Measurements from ENCODE around the gene TMEM178B. TPM values are rescaled to one million over a fixed set of nuclear protein-coding genes. Genes with fewer than 3 reads are reported as not detected.

Gene TMEM178B
- total RNA-seq, 4 donors from 2014 or later: 7.7 to 49.9 (median 25.9) TPM

DNA sequence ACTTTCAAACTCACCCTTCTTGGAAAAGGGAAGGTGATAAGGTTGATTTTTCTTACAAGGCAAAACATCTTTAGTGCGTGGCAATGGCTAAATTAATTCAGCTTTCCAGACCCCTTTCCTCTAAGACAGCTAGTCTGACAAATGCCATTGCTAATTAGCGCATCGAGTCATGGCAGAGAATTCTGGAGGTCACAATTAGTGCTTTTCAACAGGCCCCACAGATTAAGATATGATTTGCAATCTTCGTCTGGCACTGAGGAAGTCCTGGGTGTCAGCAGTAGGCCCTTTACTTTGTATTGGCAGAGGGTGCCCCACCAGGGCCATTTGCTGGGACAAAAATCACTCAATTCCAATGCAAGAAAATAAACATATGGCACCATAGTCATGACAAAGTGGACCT, 288.1 kb downstream of the TMEM178B start:
- no peak overlapping the region for H3K4me3 ChIP-seq (replicated peaks in 1 of 3)
- no peaks in the 10 kb centered on the region for H3K27me3 ChIP-seq
- TF ChIP-seq, protein P1, sequence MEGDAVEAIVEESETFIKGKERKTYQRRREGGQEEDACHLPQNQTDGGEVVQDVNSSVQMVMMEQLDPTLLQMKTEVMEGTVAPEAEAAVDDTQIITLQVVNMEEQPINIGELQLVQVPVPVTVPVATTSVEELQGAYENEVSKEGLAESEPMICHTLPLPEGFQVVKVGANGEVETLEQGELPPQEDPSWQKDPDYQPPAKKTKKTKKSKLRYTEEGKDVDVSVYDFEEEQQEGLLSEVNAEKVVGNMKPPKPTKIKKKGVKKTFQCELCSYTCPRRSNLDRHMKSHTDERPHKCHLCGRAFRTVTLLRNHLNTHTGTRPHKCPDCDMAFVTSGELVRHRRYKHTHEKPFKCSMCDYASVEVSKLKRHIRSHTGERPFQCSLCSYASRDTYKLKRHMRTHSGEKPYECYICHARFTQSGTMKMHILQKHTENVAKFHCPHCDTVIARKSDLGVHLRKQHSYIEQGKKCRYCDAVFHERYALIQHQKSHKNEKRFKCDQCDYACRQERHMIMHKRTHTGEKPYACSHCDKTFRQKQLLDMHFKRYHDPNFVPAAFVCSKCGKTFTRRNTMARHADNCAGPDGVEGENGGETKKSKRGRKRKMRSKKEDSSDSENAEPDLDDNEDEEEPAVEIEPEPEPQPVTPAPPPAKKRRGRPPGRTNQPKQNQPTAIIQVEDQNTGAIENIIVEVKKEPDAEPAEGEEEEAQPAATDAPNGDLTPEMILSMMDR (IDR thresholded peaks at IDR 0.05): no peak
- no peak for TF ChIP-seq POLR2A (IDR thresholded peaks at IDR 0.05)
- peaks cover 15 to 21% of the 10 kb centered on the region in 2 donors for H3K4me1 ChIP-seq
- intact Hi-C loops (cut with DNase I): no loop called here
- no peaks in the 10 kb centered on the region for H3K9me3 ChIP-seq
- no peak for DNase-seq
- 90% methylated on average over 4 of the region's 4 CpGs for WGBS, 2 donors
- no peak overlapping the region for H3K27ac ChIP-seq
- H3K36me3 ChIP-seq: no peaks in the 10 kb centered on the region

DNA sequence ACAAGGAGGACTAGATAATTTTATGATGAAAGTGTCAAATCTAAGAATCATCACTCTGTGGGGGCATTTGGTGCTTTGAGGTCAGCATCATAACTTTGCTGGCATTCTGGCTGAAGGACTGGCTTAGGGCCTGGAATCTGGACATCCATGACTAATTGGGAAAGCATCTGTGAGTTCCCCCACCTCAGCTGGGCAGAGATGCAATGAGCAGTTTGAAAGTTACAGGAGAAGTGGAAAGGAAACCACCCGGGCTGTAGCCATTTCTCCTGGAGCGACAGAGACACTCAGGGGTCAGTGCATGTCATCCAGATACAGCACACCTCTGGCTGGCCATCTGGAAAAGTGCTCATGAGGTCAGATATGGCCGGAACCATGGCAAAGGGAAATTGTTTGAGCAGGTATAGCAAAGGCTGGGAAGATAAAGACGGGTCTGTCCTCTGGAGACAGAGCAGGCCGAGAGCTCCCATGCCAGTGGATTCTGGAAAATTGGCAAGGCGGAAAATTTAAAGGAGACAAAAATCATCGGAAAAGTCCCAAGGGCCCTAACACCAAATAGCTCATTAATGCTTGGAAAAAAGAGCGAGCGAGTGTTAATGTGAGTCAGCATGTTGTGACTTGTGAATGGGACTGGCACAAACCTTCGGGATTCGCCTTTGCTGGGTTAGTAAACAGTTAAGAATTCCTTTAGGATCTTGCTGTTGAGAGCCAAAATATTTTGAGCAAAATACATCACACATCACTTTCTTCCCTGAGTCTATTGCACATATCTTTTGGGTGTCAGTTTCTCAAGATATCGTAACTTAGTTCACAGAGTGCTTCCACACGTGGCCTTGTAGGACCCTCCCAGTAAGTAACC, 288.9 kb downstream of the TMEM178B start:
- DNase-seq: peak; percentile 23 to 54
- Histone ChIP-seq H3K27ac (peak overlapping the region in 1 of 3 donors; percentile 13), H3K9me3 (no peaks in the 10 kb centered on the region), H3K4me1 (peaks cover 24 to 29% of the 10 kb centered on the region in 2 donors), H3K36me3 (no peaks in the 10 kb centered on the region), H3K27me3 (no peaks in the 10 kb centered on the region), H3K4me3 (replicated peaks in 1 of 3) (no peak overlapping the region)
- no peak for TF ChIP-seq POLR2A (IDR thresholded peaks at IDR 0.05)
- TF ChIP-seq, protein P1 (IDR thresholded peaks at IDR 0.05): no peak
- 72 to 83% methylated on average over 13 of the region's 13 CpGs for WGBS, 2 donors
- intact Hi-C loops (cut with DNase I): no loop called here

DNA sequence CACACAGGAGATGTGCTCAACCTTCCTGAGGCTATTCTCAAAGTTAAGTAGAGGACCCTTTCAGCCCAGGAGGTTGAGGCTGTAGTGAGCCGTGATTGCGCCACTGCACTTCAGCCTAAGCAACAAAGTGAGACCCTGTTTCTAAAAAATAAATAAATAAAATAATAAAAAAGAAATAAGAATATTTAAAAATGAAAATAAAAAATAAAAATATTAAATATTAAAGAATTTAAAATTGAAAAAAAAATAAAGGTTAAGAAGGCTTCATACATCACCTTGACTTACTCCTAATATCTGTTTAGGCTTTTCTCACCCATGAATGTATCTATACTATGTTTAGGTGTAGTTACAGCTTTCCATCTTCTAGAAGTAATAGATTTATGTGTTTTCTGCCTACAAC, 289.9 kb downstream of the TMEM178B start:
- Histone ChIP-seq H3K36me3 (no peaks in the 10 kb centered on the region), H3K4me1 (peaks cover 33 to 39% of the 10 kb centered on the region in 2 donors), H3K4me3 (replicated peaks in 1 of 3) (no peak overlapping the region), H3K9me3 (no peaks in the 10 kb centered on the region), H3K27me3 (no peaks in the 10 kb centered on the region), H3K27ac (no peak overlapping the region)
- WGBS, 2 donors: 94 to 98% methylated on average over 2 of the region's 2 CpGs
- no peak for DNase-seq
- TF ChIP-seq, protein P1 (IDR thresholded peaks at IDR 0.05): no peak
- TF ChIP-seq POLR2A (IDR thresholded peaks at IDR 0.05): no peak
- intact Hi-C loops (cut with DNase I): no loop called here

DNA sequence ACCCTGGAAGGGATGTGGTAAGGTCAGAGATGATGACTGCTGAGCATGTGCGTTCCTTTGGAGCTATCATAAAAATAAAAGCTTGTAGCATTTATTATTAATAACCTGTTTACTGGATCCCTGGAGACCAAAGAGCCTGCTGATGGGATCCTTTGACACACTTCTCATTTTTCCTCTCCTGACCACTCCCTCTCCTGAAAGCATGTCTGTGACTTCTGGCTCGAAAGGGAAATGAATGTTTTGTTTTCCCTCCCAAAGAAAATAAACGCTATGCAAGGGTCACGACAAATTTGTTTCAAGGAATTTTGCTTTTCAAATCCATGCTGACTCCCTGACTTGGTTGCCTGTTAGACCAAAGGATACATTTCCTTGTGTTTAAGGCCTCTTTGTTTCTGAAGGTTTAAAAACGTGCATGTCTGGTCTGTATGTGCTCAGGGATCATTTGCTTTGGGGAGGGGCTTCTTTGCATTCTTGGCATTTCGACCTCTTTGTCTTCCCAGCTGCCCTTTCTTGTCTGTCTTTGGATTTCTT, 292.3 kb downstream of the TMEM178B start:
- TF ChIP-seq, protein P1 (IDR thresholded peaks at IDR 0.05): no peak
- no peak for TF ChIP-seq POLR2A (IDR thresholded peaks at IDR 0.05)
- no peaks in the 10 kb centered on the region for H3K9me3 ChIP-seq
- 9 to 10% methylated on average over 6 of the region's 6 CpGs for WGBS, 2 donors
- H3K27ac ChIP-seq: peak overlapping the region; percentile 75 to 88 (median 79)
- no peaks in the 10 kb centered on the region for H3K36me3 ChIP-seq
- H3K27me3 ChIP-seq: no peaks in the 10 kb centered on the region
- DNase-seq: peak in 1 of 2 donors; percentile 16
- intact Hi-C loops (cut with DNase I): no loop called here
- peaks cover 46 to 54% of the 10 kb centered on the region in 2 donors for H3K4me1 ChIP-seq
- H3K4me3 ChIP-seq (replicated peaks in 1 of 3): no peak overlapping the region

DNA sequence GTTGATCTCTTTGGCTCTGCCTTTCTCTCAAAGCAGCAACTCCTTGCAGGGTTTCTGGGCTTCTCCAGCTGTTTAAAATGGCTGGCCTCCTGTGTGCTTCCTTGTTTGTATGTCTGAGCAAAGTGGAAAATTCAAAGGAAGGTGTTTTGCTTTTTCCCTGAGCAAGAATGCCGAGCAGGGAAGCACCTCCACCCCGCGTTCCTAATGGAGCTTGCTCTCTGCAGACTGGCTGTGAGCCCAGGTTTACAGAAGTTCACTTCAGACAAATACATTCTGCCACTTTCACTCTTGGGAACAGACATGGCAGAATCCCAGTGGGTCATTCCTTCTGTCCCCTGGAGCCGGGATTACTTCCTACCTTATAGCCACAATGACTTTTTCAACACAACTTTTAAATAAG, 295.6 kb downstream of the TMEM178B start:
- H3K27me3 ChIP-seq: no peaks in the 10 kb centered on the region
- H3K36me3 ChIP-seq: no peaks in the 10 kb centered on the region
- intact Hi-C loops (cut with DNase I): no loop called here
- peak; percentile 89 to 92 for DNase-seq
- no peak overlapping the region for H3K4me3 ChIP-seq (replicated peaks in 1 of 3)
- peak overlapping the region; percentile 68 to 88 (median 80) for H3K27ac ChIP-seq
- H3K4me1 ChIP-seq: peaks cover 44 to 54% of the 10 kb centered on the region in 2 donors
- no peaks in the 10 kb centered on the region for H3K9me3 ChIP-seq
- 18 to 19% methylated on average over 4 of the region's 4 CpGs for WGBS, 2 donors
- TF ChIP-seq POLR2A (IDR thresholded peaks at IDR 0.05): peak in 1 of 2 donors; percentile 30
- TF ChIP-seq, protein P1 (IDR thresholded peaks at IDR 0.05): no peak

All from thyroid gland (tissue), 4 donors.